HG03439 (cell line): Measurements from ENCODE around the gene SPTB.

Experiments
- ATAC-seq: cut with Tn5 transposase; IDR thresholded peaks from one replicate; pipeline ENCODE4 v1.9.1; 2021; ENCODE audit warnings: mild to moderate bottlenecking, moderate library complexity; ENCODE audit not compliant: unreplicated experiment

The SPTB gene

GRCh38 chr14:64700290-64700689, 179.4 kb downstream of the SPTB start:
- ATAC-seq = no peak

- no peak for ATAC-seq
Measured at GRCh38 chr14:64698903-64699302, 180.8 kb downstream of the SPTB start.

- no peak for ATAC-seq
Measured at GRCh38 chr14:64696355-64696857, 183.3 kb downstream of the SPTB start.
